ENCODE results near the gene LRP1-AS.

DNA sequence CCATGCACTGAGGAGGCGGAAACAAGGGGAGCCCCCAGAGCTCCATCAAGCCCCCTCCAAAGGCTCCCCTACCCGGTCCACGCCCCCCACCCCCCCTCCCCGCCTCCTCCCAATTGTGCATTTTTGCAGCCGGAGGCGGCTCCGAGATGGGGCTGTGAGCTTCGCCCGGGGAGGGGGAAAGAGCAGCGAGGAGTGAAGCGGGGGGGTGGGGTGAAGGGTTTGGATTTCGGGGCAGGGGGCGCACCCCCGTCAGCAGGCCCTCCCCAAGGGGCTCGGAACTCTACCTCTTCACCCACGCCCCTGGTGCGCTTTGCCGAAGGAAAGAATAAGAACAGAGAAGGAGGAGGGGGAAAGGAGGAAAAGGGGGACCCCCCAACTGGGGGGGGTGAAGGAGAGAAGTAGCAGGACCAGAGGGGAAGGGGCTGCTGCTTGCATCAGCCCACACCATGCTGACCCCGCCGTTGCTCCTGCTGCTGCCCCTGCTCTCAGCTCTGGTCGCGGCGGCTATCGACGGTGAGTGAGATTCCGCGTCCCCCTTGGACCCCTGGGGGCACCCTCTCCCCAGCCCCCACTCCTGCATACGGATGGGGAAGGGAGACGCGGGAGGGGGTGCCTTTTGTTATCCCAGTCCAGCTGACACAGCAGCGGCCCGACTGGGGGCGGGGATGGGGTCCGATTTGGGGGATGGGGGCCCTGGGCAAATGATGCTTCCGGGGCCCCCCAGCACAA lies 18.7 kb downstream of the LRP1-AS start:
- TF ChIP-seq GLIS3 (CRISPR knock-in tag; IDR thresholded peaks at IDR 0.05) (no peak), PPARA (CRISPR knock-in tag; IDR thresholded peaks at IDR 0.05; ENCODE audit: borderline replicate concordance) (no peak), ZFP30 (CRISPR knock-in tag; IDR thresholded peaks at IDR 0.05) (no peak), ZNF8 (CRISPR knock-in tag; IDR thresholded peaks at IDR 0.05) (no peak), SNAI2 (CRISPR knock-in tag; IDR thresholded peaks at IDR 0.05) (no peak), CSDC2 (CRISPR knock-in tag; IDR thresholded peaks at IDR 0.05) (no peak)
- TF ChIP-seq, protein P1, sequence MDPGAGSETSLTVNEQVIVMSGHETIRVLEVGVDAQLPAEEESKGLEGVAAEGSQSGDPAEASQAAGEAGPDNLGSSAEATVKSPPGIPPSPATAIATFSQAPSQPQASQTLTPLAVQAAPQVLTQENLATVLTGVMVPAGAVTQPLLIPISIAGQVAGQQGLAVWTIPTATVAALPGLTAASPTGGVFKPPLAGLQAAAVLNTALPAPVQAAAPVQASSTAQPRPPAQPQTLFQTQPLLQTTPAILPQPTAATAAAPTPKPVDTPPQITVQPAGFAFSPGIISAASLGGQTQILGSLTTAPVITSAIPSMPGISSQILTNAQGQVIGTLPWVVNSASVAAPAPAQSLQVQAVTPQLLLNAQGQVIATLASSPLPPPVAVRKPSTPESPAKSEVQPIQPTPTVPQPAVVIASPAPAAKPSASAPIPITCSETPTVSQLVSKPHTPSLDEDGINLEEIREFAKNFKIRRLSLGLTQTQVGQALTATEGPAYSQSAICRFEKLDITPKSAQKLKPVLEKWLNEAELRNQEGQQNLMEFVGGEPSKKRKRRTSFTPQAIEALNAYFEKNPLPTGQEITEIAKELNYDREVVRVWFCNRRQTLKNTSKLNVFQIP (CRISPR knock-in tag; IDR thresholded peaks at IDR 0.05; ENCODE audit: borderline replicate concordance, low read depth): no peak
- TF ChIP-seq, protein P2, sequence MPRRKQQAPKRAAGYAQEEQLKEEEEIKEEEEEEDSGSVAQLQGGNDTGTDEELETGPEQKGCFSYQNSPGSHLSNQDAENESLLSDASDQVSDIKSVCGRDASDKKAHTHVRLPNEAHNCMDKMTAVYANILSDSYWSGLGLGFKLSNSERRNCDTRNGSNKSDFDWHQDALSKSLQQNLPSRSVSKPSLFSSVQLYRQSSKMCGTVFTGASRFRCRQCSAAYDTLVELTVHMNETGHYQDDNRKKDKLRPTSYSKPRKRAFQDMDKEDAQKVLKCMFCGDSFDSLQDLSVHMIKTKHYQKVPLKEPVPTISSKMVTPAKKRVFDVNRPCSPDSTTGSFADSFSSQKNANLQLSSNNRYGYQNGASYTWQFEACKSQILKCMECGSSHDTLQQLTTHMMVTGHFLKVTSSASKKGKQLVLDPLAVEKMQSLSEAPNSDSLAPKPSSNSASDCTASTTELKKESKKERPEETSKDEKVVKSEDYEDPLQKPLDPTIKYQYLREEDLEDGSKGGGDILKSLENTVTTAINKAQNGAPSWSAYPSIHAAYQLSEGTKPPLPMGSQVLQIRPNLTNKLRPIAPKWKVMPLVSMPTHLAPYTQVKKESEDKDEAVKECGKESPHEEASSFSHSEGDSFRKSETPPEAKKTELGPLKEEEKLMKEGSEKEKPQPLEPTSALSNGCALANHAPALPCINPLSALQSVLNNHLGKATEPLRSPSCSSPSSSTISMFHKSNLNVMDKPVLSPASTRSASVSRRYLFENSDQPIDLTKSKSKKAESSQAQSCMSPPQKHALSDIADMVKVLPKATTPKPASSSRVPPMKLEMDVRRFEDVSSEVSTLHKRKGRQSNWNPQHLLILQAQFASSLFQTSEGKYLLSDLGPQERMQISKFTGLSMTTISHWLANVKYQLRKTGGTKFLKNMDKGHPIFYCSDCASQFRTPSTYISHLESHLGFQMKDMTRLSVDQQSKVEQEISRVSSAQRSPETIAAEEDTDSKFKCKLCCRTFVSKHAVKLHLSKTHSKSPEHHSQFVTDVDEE (CRISPR knock-in tag; IDR thresholded peaks at IDR 0.05): no peak
- TF ChIP-seq, protein P3, sequence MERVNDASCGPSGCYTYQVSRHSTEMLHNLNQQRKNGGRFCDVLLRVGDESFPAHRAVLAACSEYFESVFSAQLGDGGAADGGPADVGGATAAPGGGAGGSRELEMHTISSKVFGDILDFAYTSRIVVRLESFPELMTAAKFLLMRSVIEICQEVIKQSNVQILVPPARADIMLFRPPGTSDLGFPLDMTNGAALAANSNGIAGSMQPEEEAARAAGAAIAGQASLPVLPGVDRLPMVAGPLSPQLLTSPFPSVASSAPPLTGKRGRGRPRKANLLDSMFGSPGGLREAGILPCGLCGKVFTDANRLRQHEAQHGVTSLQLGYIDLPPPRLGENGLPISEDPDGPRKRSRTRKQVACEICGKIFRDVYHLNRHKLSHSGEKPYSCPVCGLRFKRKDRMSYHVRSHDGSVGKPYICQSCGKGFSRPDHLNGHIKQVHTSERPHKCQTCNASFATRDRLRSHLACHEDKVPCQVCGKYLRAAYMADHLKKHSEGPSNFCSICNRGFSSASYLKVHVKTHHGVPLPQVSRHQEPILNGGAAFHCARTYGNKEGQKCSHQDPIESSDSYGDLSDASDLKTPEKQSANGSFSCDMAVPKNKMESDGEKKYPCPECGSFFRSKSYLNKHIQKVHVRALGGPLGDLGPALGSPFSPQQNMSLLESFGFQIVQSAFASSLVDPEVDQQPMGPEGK (CRISPR knock-in tag; IDR thresholded peaks at IDR 0.05; ENCODE audit: borderline replicate concordance): no peak
- TF ChIP-seq, protein P4, sequence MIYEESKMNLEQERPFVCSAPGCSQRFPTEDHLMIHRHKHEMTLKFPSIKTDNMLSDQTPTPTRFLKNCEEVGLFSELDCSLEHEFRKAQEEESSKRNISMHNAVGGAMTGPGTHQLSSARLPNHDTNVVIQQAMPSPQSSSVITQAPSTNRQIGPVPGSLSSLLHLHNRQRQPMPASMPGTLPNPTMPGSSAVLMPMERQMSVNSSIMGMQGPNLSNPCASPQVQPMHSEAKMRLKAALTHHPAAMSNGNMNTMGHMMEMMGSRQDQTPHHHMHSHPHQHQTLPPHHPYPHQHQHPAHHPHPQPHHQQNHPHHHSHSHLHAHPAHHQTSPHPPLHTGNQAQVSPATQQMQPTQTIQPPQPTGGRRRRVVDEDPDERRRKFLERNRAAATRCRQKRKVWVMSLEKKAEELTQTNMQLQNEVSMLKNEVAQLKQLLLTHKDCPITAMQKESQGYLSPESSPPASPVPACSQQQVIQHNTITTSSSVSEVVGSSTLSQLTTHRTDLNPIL (CRISPR knock-in tag; IDR thresholded peaks at IDR 0.05; ENCODE audit: low read depth): no peak

All from SK-N-SH treated with all-trans-retinoic acid at 6 μM for 48 hours (cell line).